ENCODE data around the gene POLQ.
"Not testable (repeated sequence)": the region's sequence is repeated elsewhere in the genome, so short reads cannot be mapped to it uniquely, and the experiment has no call there.

The POLQ gene

DNA sequence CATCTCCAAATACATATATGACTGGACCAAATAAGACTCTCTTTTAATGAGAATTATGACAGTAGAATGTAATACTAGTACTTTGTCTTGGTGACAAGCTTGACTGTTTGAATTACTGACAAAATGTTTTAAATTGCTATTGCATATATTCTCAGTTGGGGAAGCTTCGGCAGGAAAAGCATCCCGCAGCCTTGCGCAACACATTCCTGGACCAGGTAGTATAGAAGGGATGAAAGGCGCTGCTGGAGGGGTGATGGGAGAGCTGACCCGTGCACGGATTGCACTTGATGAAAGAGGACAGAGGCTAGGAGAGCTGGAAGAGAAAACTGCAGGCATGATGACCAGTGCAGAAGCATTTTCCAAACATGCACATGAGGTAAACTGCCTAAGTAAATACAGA, 127.6 kb downstream of the POLQ start:
- DNase-seq, result no peak

DNA sequence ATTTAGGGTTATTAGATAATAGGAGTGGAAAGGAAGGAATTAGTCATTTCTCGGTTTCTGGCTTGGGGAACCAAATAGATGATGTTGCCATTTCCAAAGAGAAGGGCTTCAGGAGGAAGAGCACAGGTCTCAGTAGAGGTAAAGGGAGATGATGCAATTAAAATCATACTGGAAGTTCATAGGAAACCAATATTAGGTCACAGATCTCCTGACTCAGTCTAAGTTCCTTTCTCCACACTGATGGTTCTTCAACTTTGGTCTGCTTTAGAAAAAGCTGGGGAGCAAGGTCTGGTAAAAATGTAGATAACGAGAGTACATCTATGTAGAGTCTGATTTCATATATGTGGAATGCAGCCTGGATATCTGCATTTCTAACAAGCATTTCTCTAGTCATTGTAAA, 130.9 kb downstream of the POLQ start:
- DNase-seq, result no peak

DNA sequence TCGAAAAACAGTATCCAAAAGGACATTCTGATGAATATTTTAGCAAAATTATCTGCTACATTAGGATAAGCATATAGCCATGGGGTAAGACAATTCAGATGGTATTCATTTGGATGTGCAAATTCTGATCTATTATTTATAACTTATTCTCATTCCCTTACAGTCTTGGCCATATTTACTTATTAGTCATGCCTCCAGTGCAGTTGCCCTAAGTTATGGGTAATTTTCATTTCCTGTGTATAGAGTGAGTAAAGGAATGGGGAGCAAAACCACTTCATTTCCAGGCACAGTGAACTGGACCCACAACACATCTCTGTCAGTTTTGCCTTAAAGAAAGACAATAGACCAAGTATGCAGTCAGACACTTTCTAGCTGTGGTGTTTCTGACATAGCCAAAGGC, 134.3 kb downstream of the POLQ start:
- DNase-seq, result no peak

DNA sequence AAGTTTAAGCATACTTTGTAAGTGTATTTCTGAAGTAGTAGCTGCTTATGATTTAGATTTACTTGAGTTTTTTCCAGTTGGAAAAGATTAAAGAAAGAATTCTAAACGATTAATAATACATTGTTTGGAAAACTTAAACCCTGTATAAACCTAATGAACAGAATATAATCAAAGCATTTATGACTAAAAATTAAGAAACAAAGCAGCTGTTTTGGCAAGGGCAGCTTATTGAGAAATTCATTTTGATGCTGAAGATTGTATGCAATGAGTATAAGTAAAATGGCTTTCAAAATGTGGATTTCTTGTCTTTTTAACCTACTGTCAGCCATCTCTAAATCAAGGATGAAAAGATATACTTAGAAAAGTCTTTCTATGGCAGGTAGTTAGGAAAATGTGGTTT, 140.2 kb downstream of the POLQ start:
- DNase-seq, result no peak

DNA sequence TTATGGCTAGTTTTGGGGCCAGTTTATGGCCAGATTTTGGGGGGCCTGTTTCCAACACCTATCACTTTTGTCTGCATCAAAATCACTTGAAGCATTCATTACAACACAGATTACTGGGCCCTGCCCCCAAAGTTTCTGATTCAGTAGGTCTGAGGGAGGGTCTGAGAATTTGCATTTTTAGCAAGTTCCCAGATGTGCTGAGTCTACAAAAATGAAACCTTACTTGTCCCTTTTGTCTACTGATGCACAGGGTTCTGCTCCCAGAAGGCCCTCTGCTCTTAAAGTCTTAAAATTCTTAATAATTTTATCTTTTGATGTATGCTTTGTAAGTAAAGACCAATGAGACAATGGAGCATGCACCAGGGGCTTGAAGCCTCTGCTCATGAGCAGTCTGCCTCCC, 146.0 kb downstream of the POLQ start:
- DNase-seq, result no peak

DNA sequence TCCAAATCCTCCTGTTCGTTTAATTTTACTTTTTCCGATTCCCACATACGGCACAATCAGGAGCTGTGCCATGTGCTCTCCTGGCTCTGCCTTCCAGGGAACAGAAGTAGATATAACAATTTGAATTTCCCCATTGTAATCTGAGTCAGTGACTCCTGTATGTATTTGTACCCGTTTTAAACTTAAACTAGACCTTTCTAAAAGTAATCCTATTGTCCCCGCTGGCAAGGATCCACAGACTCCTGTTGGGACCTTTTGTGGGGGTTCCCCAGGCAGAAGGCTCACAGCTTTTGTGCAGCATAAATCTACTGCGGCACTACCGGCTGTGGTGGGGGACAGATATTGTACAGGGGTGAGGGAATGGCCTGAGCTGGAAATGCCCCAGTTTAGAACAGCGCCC, 147.7 kb downstream of the POLQ start:
- DNase-seq, result not testable (repeated sequence)

DNA sequence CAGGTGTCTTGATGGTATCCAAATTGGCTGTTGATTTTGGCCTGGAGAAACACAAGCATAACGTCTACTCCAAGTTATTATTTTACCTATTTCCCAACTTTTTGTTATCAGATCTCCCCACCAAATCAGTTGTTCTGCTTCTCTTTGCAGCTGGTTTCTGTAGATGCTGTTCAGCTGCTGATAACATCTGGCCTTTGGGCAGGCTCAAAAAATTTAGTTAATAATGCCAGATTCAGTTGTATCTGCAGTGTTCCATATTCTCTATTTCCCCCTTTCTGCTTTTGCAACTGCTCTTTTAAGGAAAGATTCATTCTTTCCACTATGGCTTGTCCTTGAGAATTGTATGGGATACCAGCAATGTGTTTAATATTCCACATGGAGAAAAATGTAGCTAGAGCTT, 149.8 kb downstream of the POLQ start:
- not testable (repeated sequence) for DNase-seq

DNA sequence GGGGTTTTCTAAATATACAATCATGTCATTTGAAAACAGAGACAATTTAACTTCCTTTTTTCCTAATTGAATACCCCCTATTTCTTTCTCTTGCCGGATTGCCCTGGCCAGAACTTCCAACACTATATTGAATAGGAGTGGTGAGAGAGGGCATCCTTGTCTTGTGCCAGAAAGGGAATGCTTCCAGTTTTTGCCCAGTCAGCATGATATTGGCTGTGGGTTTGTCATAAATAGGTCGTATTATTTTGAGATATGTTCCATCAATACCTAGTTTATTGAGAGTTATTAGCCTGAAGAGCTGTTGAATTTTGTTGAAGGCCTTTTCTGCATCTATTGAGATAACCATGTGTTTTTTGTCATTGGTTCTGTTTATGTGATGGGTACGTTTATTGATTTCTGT, 157.5 kb downstream of the POLQ start:
- DNase-seq, result not testable (repeated sequence)
